ENCODE data around the gene PDHA2. TPM values are rescaled to one million over a fixed set of nuclear protein-coding genes. Genes with fewer than 3 reads are reported as not detected.

Gene PDHA2
- total RNA-seq, 1 donor = not detected

DNA sequence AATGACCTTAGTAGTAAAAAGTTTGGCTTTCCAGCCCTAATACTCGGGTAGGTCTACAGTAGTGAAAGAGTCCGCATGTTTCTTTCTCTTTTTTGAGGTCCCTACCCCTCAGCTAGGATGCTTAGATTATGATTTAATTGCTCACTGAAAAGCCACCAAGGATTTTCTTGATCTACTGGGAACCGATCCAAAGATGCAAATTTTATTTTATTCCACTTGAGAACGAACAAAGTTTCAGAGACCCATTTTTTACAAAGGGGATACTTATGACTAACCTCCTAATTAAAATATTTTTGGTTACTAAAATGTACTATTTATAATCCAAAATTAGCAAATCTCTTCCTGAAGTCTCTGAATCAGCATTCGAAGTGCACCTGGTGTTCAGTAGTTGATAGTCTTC lies 14.3 kb upstream of the PDHA2 start:
- TF ChIP-seq, protein P1, sequence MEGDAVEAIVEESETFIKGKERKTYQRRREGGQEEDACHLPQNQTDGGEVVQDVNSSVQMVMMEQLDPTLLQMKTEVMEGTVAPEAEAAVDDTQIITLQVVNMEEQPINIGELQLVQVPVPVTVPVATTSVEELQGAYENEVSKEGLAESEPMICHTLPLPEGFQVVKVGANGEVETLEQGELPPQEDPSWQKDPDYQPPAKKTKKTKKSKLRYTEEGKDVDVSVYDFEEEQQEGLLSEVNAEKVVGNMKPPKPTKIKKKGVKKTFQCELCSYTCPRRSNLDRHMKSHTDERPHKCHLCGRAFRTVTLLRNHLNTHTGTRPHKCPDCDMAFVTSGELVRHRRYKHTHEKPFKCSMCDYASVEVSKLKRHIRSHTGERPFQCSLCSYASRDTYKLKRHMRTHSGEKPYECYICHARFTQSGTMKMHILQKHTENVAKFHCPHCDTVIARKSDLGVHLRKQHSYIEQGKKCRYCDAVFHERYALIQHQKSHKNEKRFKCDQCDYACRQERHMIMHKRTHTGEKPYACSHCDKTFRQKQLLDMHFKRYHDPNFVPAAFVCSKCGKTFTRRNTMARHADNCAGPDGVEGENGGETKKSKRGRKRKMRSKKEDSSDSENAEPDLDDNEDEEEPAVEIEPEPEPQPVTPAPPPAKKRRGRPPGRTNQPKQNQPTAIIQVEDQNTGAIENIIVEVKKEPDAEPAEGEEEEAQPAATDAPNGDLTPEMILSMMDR (IDR thresholded peaks at IDR 0.05; ENCODE audit: extremely low read depth, low read depth, low read length) = no peak
- H3K4me2 ChIP-seq (ENCODE audit: insufficient read depth, low read length) = no peak overlapping the region
- H3K27ac ChIP-seq (ENCODE audit: low read depth, low read length) = no peak overlapping the region
- H3K79me2 ChIP-seq (ENCODE audit: insufficient read depth, low read length) = no peaks in the 10 kb centered on the region
- no peaks in the 10 kb centered on the region for H3K27me3 ChIP-seq (ENCODE audit: insufficient read depth, low read length)
- H2AFZ ChIP-seq (ENCODE audit: low read length) = no peak overlapping the region
- no peaks in the 10 kb centered on the region for H3K9me3 ChIP-seq (ENCODE audit: low read depth, low read length)
- H3K4me1 ChIP-seq (ENCODE audit: insufficient read depth, low read length) = no peaks in the 10 kb centered on the region
- DNase-seq (ENCODE audit: insufficient read length, low spot score, missing footprints) = no peak
- no peaks in the 10 kb centered on the region for H4K20me1 ChIP-seq (ENCODE audit: insufficient read depth, low read length)
- no peaks in the 10 kb centered on the region for H3K36me3 ChIP-seq (ENCODE audit: insufficient read depth, low read length)
- H3K4me3 ChIP-seq (ENCODE audit: insufficient read depth, low read length) = no peak overlapping the region

DNA sequence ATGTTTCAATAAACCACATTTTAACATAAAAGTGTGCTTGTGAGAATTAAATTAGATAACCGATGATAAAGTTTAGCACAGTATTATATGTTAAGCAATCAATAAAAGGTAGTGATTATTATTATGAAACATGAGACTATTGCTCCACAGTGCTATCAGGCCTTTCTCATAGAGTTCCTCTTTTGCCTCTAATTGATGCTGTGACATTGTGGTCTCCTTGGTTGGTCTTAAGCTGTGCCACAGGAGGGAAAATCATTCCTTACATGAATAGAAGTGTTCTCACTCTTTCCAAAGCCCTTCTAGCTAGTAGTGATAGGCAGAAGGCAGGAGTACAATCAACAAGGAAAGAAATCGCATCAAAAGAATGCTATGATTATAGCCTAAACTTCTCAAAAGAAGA lies 9.2 kb upstream of the PDHA2 start:
- H3K4me3 ChIP-seq (ENCODE audit: insufficient read depth, low read length) = no peak overlapping the region
- no peak for DNase-seq (ENCODE audit: insufficient read length, low spot score, missing footprints)
- no peaks in the 10 kb centered on the region for H3K9me3 ChIP-seq (ENCODE audit: low read depth, low read length)
- no peaks in the 10 kb centered on the region for H4K20me1 ChIP-seq (ENCODE audit: insufficient read depth, low read length)
- no peaks in the 10 kb centered on the region for H3K27me3 ChIP-seq (ENCODE audit: insufficient read depth, low read length)
- no peaks in the 10 kb centered on the region for H3K79me2 ChIP-seq (ENCODE audit: insufficient read depth, low read length)
- H3K4me2 ChIP-seq (ENCODE audit: insufficient read depth, low read length) = no peak overlapping the region
- H3K27ac ChIP-seq (ENCODE audit: low read depth, low read length) = no peak overlapping the region
- H2AFZ ChIP-seq (ENCODE audit: low read length) = no peak overlapping the region
- H3K4me1 ChIP-seq (ENCODE audit: insufficient read depth, low read length) = no peaks in the 10 kb centered on the region
- TF ChIP-seq, protein P1 (IDR thresholded peaks at IDR 0.05; ENCODE audit: extremely low read depth, low read depth, low read length) = no peak
- H3K36me3 ChIP-seq (ENCODE audit: insufficient read depth, low read length) = no peaks in the 10 kb centered on the region

GRCh38 chr4:95831166-95831565 lies 8.7 kb upstream of the PDHA2 start:
- no peaks in the 10 kb centered on the region for H3K79me2 ChIP-seq (ENCODE audit: insufficient read depth, low read length)
- no peaks in the 10 kb centered on the region for H3K9me3 ChIP-seq (ENCODE audit: low read depth, low read length)
- TF ChIP-seq, protein P1 (IDR thresholded peaks at IDR 0.05; ENCODE audit: extremely low read depth, low read depth, low read length) = no peak

DNA sequence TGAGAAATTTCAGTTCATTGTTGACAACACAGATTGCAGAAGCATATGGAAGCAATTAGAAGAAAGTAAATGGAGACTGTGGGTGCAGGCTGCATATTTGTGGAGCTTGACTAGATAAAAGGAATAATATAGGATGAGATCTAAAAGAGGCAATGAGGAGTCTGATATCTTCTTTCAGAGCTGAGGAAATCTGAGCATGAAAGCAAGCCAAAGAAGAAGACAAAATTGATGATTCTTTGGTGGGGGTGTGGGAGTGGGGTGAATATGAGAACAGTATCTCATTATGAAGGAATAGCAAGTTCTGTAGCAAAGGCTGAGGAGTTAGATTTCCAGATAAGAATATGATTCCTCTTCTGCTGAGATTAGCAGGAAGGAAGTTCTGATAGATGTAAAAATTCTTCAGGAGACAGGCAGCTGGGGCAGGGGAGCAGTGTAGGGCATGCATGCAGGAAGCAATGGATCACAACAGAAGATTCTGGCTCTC lies 6.1 kb upstream of the PDHA2 start:
- no peaks in the 10 kb centered on the region for H3K9me3 ChIP-seq (ENCODE audit: low read depth, low read length)
- H3K27ac ChIP-seq (ENCODE audit: low read depth, low read length) = no peak overlapping the region
- TF ChIP-seq, protein P1 (IDR thresholded peaks at IDR 0.05; ENCODE audit: extremely low read depth, low read depth, low read length) = no peak
- no peaks in the 10 kb centered on the region for H3K79me2 ChIP-seq (ENCODE audit: insufficient read depth, low read length)
- H3K36me3 ChIP-seq (ENCODE audit: insufficient read depth, low read length) = no peaks in the 10 kb centered on the region
- no peaks in the 10 kb centered on the region for H3K27me3 ChIP-seq (ENCODE audit: insufficient read depth, low read length)
- DNase-seq (ENCODE audit: insufficient read length, low spot score, missing footprints) = no peak
- H3K4me1 ChIP-seq (ENCODE audit: insufficient read depth, low read length) = no peaks in the 10 kb centered on the region
- H4K20me1 ChIP-seq (ENCODE audit: insufficient read depth, low read length) = no peaks in the 10 kb centered on the region
- no peak overlapping the region for H3K4me2 ChIP-seq (ENCODE audit: insufficient read depth, low read length)
- no peak overlapping the region for H3K4me3 ChIP-seq (ENCODE audit: insufficient read depth, low read length)
- H2AFZ ChIP-seq (ENCODE audit: low read length) = no peak overlapping the region

More at GRCh38 chr4:95831166-95831565, 8.7 kb upstream of the PDHA2 start:
- Histone ChIP-seq H3K4me2 (ENCODE audit: insufficient read depth, low read length) (no peak overlapping the region), H3K36me3 (ENCODE audit: insufficient read depth, low read length) (no peaks in the 10 kb centered on the region), H3K4me1 (ENCODE audit: insufficient read depth, low read length) (no peaks in the 10 kb centered on the region), H3K27ac (ENCODE audit: low read depth, low read length) (no peak overlapping the region), H2AFZ (ENCODE audit: low read length) (no peak overlapping the region), H4K20me1 (ENCODE audit: insufficient read depth, low read length) (no peaks in the 10 kb centered on the region), H3K4me3 (ENCODE audit: insufficient read depth, low read length) (no peak overlapping the region), H3K27me3 (ENCODE audit: insufficient read depth, low read length) (no peaks in the 10 kb centered on the region)
- DNase-seq (ENCODE audit: insufficient read length, low spot score, missing footprints) = no peak
